GM13976 (cell line): Measurements from ENCODE around the gene FN1.

ENCODE experiments used
- DNase-seq: peaks from one replicate; pipeline ENCODE4 v3.0.0; 2012; ENCODE audit warnings: low spot score
- in situ Hi-C: fragments of 300-500 bp; cut with MboI; formaldehyde crosslinking; loops from one replicate; pipeline ENCODE4 v1.12.0; 2022; ENCODE audit warnings: low sequenced_read_pairs, mixed read lengths, inconsistent platforms; ENCODE audit not compliant: unreplicated experiment
- TF ChIP-seq, protein P1 (sequence below): IDR thresholded peaks from 2 replicates; pipeline ENCODE4 v1.5.1; 2012; ENCODE audit warnings: borderline replicate concordance, mild to moderate bottlenecking; ENCODE audit not compliant: insufficient read depth; ENCODE audit errors: extremely low read depth, missing control alignments, control extremely low read depth

FN1 gene

DNA sequence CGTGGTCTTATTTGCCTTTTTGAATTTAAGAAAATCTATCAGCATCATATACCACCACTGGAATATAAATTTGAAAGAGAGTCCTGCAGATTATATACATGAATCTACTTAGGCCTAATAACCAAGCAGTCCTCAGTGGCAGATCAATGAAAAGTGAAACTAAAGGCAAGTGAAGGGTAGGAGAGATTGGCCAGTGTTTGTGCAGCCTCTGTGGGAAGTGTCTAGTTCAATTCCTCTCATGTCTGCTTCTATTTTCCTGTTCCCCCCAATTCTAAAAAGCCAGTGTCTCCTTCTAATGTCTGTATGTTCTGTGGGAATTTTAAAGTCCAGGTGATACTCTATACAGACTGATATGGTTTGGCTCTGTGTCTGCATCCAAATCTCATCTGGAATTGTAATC lies 61.9 kb downstream of the FN1 start:
- in situ Hi-C loops = no loop called here
- TF ChIP-seq, protein P1, sequence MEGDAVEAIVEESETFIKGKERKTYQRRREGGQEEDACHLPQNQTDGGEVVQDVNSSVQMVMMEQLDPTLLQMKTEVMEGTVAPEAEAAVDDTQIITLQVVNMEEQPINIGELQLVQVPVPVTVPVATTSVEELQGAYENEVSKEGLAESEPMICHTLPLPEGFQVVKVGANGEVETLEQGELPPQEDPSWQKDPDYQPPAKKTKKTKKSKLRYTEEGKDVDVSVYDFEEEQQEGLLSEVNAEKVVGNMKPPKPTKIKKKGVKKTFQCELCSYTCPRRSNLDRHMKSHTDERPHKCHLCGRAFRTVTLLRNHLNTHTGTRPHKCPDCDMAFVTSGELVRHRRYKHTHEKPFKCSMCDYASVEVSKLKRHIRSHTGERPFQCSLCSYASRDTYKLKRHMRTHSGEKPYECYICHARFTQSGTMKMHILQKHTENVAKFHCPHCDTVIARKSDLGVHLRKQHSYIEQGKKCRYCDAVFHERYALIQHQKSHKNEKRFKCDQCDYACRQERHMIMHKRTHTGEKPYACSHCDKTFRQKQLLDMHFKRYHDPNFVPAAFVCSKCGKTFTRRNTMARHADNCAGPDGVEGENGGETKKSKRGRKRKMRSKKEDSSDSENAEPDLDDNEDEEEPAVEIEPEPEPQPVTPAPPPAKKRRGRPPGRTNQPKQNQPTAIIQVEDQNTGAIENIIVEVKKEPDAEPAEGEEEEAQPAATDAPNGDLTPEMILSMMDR = no peak
- DNase-seq = no peak

DNA sequence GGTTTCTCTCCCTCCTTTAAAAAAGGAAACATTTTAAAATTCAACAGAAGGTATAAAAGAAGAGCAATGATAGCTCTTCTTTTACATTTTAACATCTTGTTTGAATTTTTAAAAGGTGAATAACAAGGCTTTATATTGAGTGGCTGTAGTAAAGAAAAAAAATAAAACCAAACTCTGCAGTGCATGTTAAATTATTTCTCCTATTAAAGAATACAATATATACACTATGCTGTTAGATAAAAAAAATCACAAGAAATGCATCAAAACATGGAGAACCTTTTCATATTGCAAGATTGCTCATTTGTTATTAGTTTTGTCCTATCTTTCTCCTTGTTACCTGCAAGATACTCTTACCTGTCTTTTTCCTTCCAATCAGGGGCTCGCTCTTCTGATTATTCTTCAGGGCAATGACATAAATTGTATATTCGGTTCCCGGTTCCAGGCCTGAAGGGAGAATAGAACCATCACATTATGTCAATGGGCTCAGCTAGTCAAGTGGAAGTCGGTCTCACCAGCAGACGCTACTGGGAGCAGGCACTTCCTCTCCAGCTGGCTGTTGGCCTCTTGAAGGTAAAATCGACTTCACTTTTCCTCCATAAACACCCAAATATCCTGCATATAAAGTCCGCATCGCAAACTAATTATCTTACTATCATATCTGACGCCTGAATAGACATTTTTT lies 62.8 kb downstream of the FN1 start:
- no peak for DNase-seq
- TF ChIP-seq, protein P1 = no peak
- in situ Hi-C loops = no loop called here

DNA sequence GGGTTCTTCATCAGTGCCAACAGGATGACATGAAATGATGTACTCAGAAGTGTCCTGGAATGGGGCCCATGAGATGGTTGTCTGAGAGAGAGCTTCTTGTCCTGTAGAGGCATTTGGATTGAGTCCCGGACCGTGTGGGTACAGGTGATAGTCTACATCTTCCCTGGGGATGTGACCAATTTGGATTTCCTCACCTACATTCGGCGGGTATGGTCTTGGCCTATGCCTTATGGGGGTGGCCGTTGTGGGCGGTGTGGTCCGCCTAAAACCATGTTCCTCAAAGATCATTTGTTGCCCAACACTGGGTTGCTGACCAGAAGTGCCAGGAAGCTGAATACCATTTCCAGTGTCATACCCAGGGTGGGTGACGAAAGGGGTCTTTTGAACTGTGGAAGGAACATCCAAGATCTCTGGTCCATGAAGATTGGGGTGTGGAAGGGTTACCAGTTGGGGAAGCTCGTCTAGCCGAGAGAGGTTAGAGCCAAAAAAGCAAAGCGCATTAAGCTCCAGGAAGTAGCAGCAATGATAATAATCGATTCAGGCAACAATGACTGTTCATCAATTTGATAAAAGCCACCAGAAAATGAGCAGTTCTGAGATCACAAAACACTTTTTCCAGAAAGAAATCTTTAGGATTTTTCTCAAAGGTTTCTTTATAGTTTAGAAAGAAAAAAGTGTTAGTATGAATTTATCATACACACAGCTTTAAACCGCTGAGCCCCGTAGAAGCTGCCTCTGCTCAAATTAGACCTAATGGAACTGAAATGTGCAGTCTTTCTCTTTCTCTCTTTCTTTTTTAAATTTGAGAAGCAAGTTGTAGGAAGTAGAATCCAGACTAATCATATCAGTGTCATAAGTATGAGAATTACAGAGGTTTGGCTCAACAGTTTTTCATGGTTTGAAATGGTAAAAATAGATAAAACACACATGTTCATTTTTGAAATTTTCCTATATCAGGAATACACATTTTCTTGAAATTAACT lies 63.7 kb downstream of the FN1 start:
- TF ChIP-seq, protein P1 = no peak
- in situ Hi-C loops = no loop called here
- no peak for DNase-seq

DNA sequence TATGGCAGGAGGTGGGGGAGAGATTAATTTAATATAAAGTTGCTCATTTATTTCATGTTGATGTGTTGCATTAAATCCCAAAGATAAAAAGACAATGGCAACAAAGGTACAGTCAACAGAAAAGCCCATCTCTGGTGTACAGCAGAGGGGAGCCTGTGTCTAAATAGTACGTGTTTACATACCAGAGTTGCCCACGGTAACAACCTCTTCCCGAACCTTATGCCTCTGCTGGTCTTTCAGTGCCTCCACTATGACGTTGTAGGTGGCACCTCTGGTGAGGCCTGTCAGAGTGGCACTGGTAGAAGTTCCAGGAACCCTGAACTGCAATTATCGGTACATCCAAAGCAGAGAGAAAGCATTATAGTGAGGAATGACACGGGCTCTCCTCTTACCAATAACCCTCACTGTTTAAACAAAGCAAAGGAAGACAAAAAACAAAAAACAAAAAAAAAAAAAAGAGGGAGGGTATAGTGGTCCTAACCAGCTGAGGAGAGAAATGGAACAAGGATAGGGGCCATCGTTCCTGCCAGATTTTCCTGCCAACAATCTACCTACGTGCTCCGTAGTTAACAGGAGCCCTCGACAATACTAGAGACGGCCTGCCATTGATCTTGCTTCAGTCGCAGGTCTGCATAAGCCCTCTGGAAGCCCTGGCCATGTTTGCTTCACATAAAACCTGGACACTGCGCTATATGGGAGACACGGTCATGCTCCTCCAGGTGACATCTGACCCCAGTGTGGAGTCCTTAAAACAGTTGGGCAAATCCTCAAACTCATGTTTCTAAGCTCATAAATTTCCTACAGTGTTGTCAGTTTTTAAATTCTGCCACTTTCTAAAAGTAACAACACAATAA lies 65.5 kb downstream of the FN1 start:
- DNase-seq = no peak
- in situ Hi-C loops = no loop called here
- TF ChIP-seq, protein P1 = no peak

DNA sequence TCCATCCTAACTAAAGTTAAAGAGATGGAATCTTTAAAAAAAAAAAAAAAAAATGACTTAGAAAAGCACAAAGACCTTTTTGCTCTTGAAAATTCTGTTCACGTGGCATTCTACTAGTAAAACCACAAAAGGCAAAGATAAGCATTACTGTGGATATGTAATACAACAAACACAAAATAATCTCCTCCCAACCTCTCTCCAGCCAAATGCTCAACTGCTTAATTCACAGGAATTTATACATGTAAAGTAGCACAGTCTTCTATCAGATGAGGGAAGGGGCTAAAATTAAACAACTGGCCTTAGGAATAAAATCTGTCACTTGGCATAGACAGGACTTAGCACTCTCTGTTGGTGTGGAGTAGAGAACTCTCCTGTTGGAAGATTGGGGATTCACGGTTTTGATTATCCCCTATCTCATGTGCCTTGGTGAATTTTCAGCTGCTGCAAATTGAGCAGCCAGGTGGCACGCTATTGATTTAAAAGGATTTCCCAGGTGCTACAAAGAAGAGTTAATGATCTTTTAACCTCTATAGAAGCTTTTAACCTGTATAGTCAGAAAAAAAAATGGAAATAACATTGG lies 66.6 kb downstream of the FN1 start:
- TF ChIP-seq, protein P1 = no peak
- DNase-seq = no peak
- in situ Hi-C loops = no loop called here

DNA sequence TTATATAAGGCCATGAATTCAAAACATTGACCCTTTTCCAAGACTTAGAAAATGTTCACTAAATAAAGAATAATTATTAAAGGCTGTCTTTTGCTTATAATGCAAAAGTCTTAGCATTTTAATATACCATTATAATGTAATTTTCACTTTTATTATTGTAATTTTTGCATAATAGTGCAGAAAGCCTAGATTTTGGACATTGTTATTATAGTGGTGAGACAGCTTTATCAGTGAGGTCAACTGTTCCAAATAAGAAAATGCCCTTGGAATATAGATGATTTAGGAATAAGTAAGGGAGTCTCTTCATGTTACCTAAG lies 67.4 kb downstream of the FN1 start:
- in situ Hi-C loops = no loop called here
- TF ChIP-seq, protein P1 = no peak
- no peak for DNase-seq
